Heart right ventricle (tissue), 16 donors: ENCODE data around the gene EDNRB. TPM values are rescaled to one million over a fixed set of nuclear protein-coding genes. Genes with fewer than 3 reads are reported as not detected.
"Not testable (repeated sequence)": the region's sequence is repeated elsewhere in the genome, so short reads cannot be mapped to it uniquely, and the experiment has no call there.

Experiments used
- ATAC-seq, 8 donors: fragments of 200-7000 bp; cut with Tn5 transposase; one replicate each; pipeline ENCODE4 v1.9.1; 2020; ENCODE audit warnings: mild to moderate bottlenecking in 8 of 8, moderate library complexity in 8 of 8, moderate number of reproducible peaks in 1 of 8
- DNase-seq, 2 donors: peaks; one replicate each; pipeline ENCODE4 v3.0.0-alpha.2; 2020
- H3K27ac ChIP-seq, 10 donors: fragments of 200-600 bp; sonication (generic) in 2 of 10; one replicate each; pipeline versions ENCODE4 v1.5.0 to v1.8.0; 2020 to 2022; ENCODE audit warnings: mild to moderate bottlenecking in 3 of 10
- H3K27me3 ChIP-seq, 7 donors: fragments of 200-600 bp; one replicate each; pipeline ENCODE4 v1.8.0; 2021 to 2022; ENCODE audit warnings: mild to moderate bottlenecking in 2 of 7
- H3K36me3 ChIP-seq, 9 donors: fragments of 200-600 bp; sonication (generic) in 1 of 9; one replicate each; pipeline versions ENCODE4 v1.5.0 to v1.8.0; 2020 to 2022; ENCODE audit warnings: mild to moderate bottlenecking in 2 of 9
- H3K4me1 ChIP-seq, 9 donors: fragments of 200-600 bp; sonication (generic) in 1 of 9; one replicate each; pipeline versions ENCODE4 v1.5.0 to v1.8.0; 2020 to 2022; ENCODE audit warnings: mild to moderate bottlenecking in 4 of 9
- H3K4me3 ChIP-seq, 10 donors: fragments of 200-600 bp; sonication (generic) in 2 of 10; one replicate each; pipeline versions ENCODE4 v1.5.0 to v1.8.0; 2020 to 2022; ENCODE audit warnings: mild to moderate bottlenecking in 7 of 10, moderate library complexity in 2 of 10
- H3K9me3 ChIP-seq, 11 donors: fragments of 200-600 bp in 10 of 11; sonication (generic) in 2 of 11; one replicate each; pipeline versions ENCODE4 v1.5.0 to v1.8.0; 2013 to 2022; ENCODE audit warnings: mild to moderate bottlenecking in 2 of 11, control low read depth in 1 of 11, moderate library complexity in 1 of 11
- CTCF ChIP-seq, 9 donors: fragments of 200-600 bp; sonication (generic) in 2 of 9; IDR thresholded peaks; one replicate each; pipeline versions ENCODE4 v1.5.0 to v1.8.0; 2021 to 2022; ENCODE audit warnings: antibody characterized with exemption in 9 of 9, mild to moderate bottlenecking in 5 of 9, moderate library complexity in 1 of 9
- WGBS, 2 donors: extraction: QIAGEN DNeasy Blood & Tissue Kit; methylation state at CpG; one replicate each; pipeline ENCODE4 v1.1.7; 2013; ENCODE audit warnings: inconsistent platforms in 1 of 2; 5-methylcytosine and 5-hydroxymethylcytosine counted together
- intact Hi-C, 10 donors: fragments of 100-400 bp; cut with DNase I; formaldehyde crosslinking; loops; one replicate each; pipeline versions ENCODE4 v1.11.1 to v1.14.2; 2022
- polyA plus RNA-seq, 2 donors: library from polyadenylated mRNA; stranded (reverse); fragments of 200-250 nt; gene quantifications; one replicate each; pipeline ENCODE4 v1.2.3, GENCODE V29; 2013
- total RNA-seq, 10 donors: library from RNA; stranded (reverse); fragmentation: NEBNext Ultra II Directional in 3 of 10; extraction: Animal tissue kit (Norgen Biotek cat#: 25700) in 3 of 10; gene quantifications; one replicate each; pipeline versions ENCODE4 v1.2.1 to v1.2.4, GENCODE V29; 2021 to 2023
- donor health status: Arrhythmogenic right ventricular cardiomyopathy.
- donor health status: ischemic (EF 13 %, LVEDD 7.1; RV severe dilation, severe dysfunction).
- donor health status: healthy with polysubstance abuse.
- donor health status: DM: no; HTN: yes; CAD: no.
- donor health status: DM: no; HTN: no; CAD: no.
- donor health status: ischemic (EF 25% LVEDD 6.9; RV normal size, moderate dysfunction).
- donor health status: ischemic (EF 25% LVEDD 5.7; RV mildly dilated, moderate dysfunction).
- donor health status: healthy.
- donor health status: DM: yes; HTN: yes; CAD: no.
- donor health status: Ischemic cardiomyopathy.
- donor health status: ischemic (EF 35%, LVEDD 5.7; RV mildly dilated, moderate dysfunction).
- donor health status: nonischemic (EF 11% LVEDD 7.7; RV severe dilation, severe dysfunction).
- donor health status: DM: yes; HTN: yes; CAD: no.
- donor health status: PGD.
- donor health status: ischemic (EF 29% LVEDD 5.4; RV normal size, mild dysfunction).
- donor health status: nonischemic (EF 23%, LVEDD 6.1; RV moderate dilation, normal function).

Gene EDNRB
- total and polyA plus RNA-seq, 12 donors: 9.3 to 61.9 (median 19.9) TPM

GRCh38 chr13:77946522-77946921 lies 27.9 kb upstream of the EDNRB start:
- no peaks in the 10 kb centered on the region for H3K27me3 ChIP-seq
- TF ChIP-seq CTCF (IDR thresholded peaks at IDR 0.05): no peak
- no peak overlapping the region for H3K4me3 ChIP-seq
- ATAC-seq (peak in 5 of 8 donors; percentile 52 to 96 (median 90)), DNase-seq (peak in 1 of 2 donors; percentile 6)
- H3K9me3 ChIP-seq: no peaks in the 10 kb centered on the region
- H3K27ac ChIP-seq: peak overlapping the region in 4 of 10 donors; percentile 16 to 55 (median 35)
- no peaks in the 10 kb centered on the region for H3K36me3 ChIP-seq
- 20 to 27% methylated on average over 1 of the region's 1 CpG for WGBS, 2 donors
- H3K4me1 ChIP-seq: peaks cover 0 to 5% (median 0%) of the 10 kb centered on the region in 9 donors
- intact Hi-C loops: no loop called here

GRCh38 chr13:77935063-77935462 lies 16.4 kb upstream of the EDNRB start:
- H3K9me3 ChIP-seq, ATAC-seq, H3K4me1 ChIP-seq, intact Hi-C loops, H3K27me3 ChIP-seq, H3K36me3 ChIP-seq, H3K27ac ChIP-seq, H3K4me3 ChIP-seq, DNase-seq: not testable (repeated sequence)
- WGBS, 2 donors: 96 to 98% methylated on average over 7 of the region's 7 CpGs

GRCh38 chr13:77930430-77930829 lies 11.8 kb upstream of the EDNRB start:
- ATAC-seq (no peak), DNase-seq (no peak)
- Histone ChIP-seq H3K27me3 (no peaks in the 10 kb centered on the region), H3K9me3 (no peaks in the 10 kb centered on the region), H3K4me3 (no peak overlapping the region), H3K4me1 (peaks cover 0 to 13% (median 0%) of the 10 kb centered on the region in 9 donors), H3K36me3 (no peaks in the 10 kb centered on the region), H3K27ac (no peak overlapping the region)
- intact Hi-C loops: no loop called here
- no peak for TF ChIP-seq CTCF (IDR thresholded peaks at IDR 0.05)

- no peak for TF ChIP-seq CTCF (IDR thresholded peaks at IDR 0.05)
- intact Hi-C loops: loop anchor here in 2 of 10 donors (10.0 kb wide), 1 partner anchor 196 kb away; no protein-coding TSS in a partner anchor
- DNase-seq: no peak
- Histone ChIP-seq H3K36me3 (no peaks in the 10 kb centered on the region), H3K9me3 (no peaks in the 10 kb centered on the region), H3K27me3 (no peaks in the 10 kb centered on the region), H3K4me3 (no peak overlapping the region), H3K27ac (peak overlapping the region in 1 of 10 donors; percentile 32), H3K4me1 (peaks cover 0 to 13% (median 0%) of the 10 kb centered on the region in 9 donors)
- 11 to 25% methylated on average over 2 of the region's 2 CpGs for WGBS, 2 donors
- ATAC-seq: no peak
These were observed 10.3 kb upstream of the EDNRB start for GRCh38 chr13:77928909-77929308.

GRCh38 chr13:77925616-77926015 lies 7.0 kb upstream of the EDNRB start:
- H3K27ac ChIP-seq: no peak overlapping the region
- ATAC-seq (no peak), DNase-seq (no peak)
- H3K9me3 ChIP-seq: no peaks in the 10 kb centered on the region
- TF ChIP-seq CTCF (IDR thresholded peaks at IDR 0.05): no peak
- 96 to 98% methylated on average over 14 of the region's 14 CpGs for WGBS, 2 donors
- H3K4me3 ChIP-seq: no peak overlapping the region
- peaks cover 0 to 7% (median 0%) of the 10 kb centered on the region in 7 donors for H3K27me3 ChIP-seq
- peaks cover 0 to 13% (median 0%) of the 10 kb centered on the region in 9 donors for H3K4me1 ChIP-seq
- no peaks in the 10 kb centered on the region for H3K36me3 ChIP-seq
- intact Hi-C loops: loop anchor here in 2 of 10 donors (10.0 kb wide), 1 partner anchor 199 kb away; no protein-coding TSS in a partner anchor
